NCI-H1092 treated with DMSO at 0.1 percent for 48 hours (cell line): ENCODE measurements around the gene BAG3.

Experiments used
- DNase-seq: peaks from one replicate; lab custom pipeline; 2025; lab: John Stamatoyannopoulos, UW

The BAG3 gene

GRCh38 chr10:119667562-119668328, 16.6 kb downstream of the BAG3 start:
- DNase-seq, result peak; percentile 73

- DNase-seq, result no peak
These were observed 17.3 kb downstream of the BAG3 start for GRCh38 chr10:119668461-119668860.

GRCh38 chr10:119669331-119669730, 18.2 kb downstream of the BAG3 start:
- DNase-seq, result no peak

- peak; percentile 6 for DNase-seq
These were observed 18.9 kb downstream of the BAG3 start for GRCh38 chr10:119669975-119670640.

GRCh38 chr10:119670717-119671116, 19.5 kb downstream of the BAG3 start:
- no peak for DNase-seq

- no peak for DNase-seq
These were observed 20.2 kb downstream of the BAG3 start for GRCh38 chr10:119671381-119671780.

GRCh38 chr10:119672291-119672690, 21.1 kb downstream of the BAG3 start:
- no peak for DNase-seq

- DNase-seq, result no peak
These were observed 22.1 kb downstream of the BAG3 start for GRCh38 chr10:119673271-119673670.

- DNase-seq, result no peak
These were observed 24.4 kb downstream of the BAG3 start for GRCh38 chr10:119675483-119676170.

GRCh38 chr10:119677126-119677525, 25.9 kb downstream of the BAG3 start:
- DNase-seq, result no peak

GRCh38 chr10:119677904-119678755, 26.9 kb downstream of the BAG3 start:
- no peak for DNase-seq

GRCh38 chr10:119679480-119679829, 28.3 kb downstream of the BAG3 start:
- no peak for DNase-seq

GRCh38 chr10:119680050-119680449, 28.9 kb downstream of the BAG3 start:
- DNase-seq, result no peak

- no peak for DNase-seq
These were observed 29.5 kb downstream of the BAG3 start for GRCh38 chr10:119680650-119681081.

GRCh38 chr10:119686465-119687191, 35.4 kb downstream of the BAG3 start:
- peak; percentile 38 for DNase-seq

- DNase-seq, result no peak
These were observed 36.2 kb downstream of the BAG3 start for GRCh38 chr10:119687192-119688032.

GRCh38 chr10:119688033-119688508, 36.9 kb downstream of the BAG3 start:
- DNase-seq, result no peak

- DNase-seq, result no peak
These were observed 37.9 kb downstream of the BAG3 start for GRCh38 chr10:119689016-119689580.

- DNase-seq, result no peak
These were observed 40.5 kb downstream of the BAG3 start for GRCh38 chr10:119691726-119692125.
